Chondrocyte (in vitro differentiated cells): ENCODE results near the gene CDC14B. TPM values are rescaled to one million over a fixed set of nuclear protein-coding genes. Genes with fewer than 3 reads are reported as not detected.
A peak's percentile ranks its signal among the peaks of the same experiment; 100 is the strongest.

Source experiments
- DNase-seq: peaks from one replicate; pipeline ENCODE4 v3.0.0; 2021; ENCODE audit warnings: mixed read lengths, low spot score
- H3K27ac Mint-ChIP-seq: one replicate; pipeline ENCODE4 v1.8.0; 2021; ENCODE audit warnings: mild to moderate bottlenecking, moderate library complexity, mixed read lengths; ENCODE audit not compliant: unreplicated experiment
- H3K27me3 Mint-ChIP-seq: 2 replicates; pipeline ENCODE4 v1.8.0; 2021; ENCODE audit warnings: low read depth, mixed read lengths
- H3K36me3 Mint-ChIP-seq: 2 replicates; pipeline ENCODE4 v1.8.0; 2021; ENCODE audit warnings: low read depth, mixed read lengths
- H3K4me1 Mint-ChIP-seq: 2 replicates; pipeline ENCODE4 v1.8.0; 2021; ENCODE audit warnings: low read depth, mild to moderate bottlenecking, mixed read lengths
- H3K4me3 Mint-ChIP-seq: one replicate; pipeline ENCODE4 v1.8.0; 2021; ENCODE audit warnings: mild to moderate bottlenecking, moderate library complexity, mixed read lengths; ENCODE audit not compliant: unreplicated experiment
- H3K9me3 Mint-ChIP-seq: 2 replicates; pipeline ENCODE4 v1.8.0; 2021; ENCODE audit warnings: low read depth, mixed read lengths
- CTCF ChIP-seq: fragments of 200-600 bp; sonication (generic); IDR thresholded peaks from 2 replicates; pipeline ENCODE4 v1.5.0; 2021; ENCODE audit warnings: antibody characterized with exemption, mild to moderate bottlenecking, moderate library complexity
- total RNA-seq: library from RNA; stranded (reverse); gene quantifications from 3 replicates; pipeline ENCODE4 v1.2.1, GENCODE V29; 2021

CDC14B gene
- total RNA-seq, 1 donor from 2014 or later, result 15.5 TPM

GRCh38 chr9:96620181-96620514 lies 505 bp upstream of the CDC14B start:
- Mint-ChIP-seq H3K27me3 (no peaks in the 10 kb centered on the region), H3K4me3 (peak overlapping the region; percentile 81), H3K27ac (peak overlapping the region; percentile 90), H3K36me3 (no peaks in the 10 kb centered on the region), H3K4me1 (peaks cover 23% of the 10 kb centered on the region), H3K9me3 (no peaks in the 10 kb centered on the region)
- no peak for DNase-seq
- no peak for TF ChIP-seq CTCF

DNA sequence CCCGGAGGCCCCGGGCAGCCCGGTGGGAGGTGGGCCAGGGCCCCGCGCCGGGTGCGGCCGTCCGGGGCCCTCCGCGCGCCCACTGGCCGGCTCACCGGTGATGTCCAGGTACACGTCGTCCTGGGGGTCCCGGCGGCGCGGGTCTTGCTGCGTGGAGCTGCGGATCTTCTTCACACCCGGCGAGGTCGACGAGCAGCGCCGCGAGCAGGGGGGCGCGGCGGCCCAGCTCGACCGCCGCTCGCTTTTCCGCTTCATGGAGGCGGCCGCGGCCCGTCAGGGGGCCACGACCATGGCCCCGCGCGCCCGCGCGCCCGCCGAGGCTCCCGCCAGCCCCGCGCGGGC lies 548 bp downstream of the CDC14B start:
- Mint-ChIP-seq H3K4me1 (peaks cover 26% of the 10 kb centered on the region), H3K36me3 (no peaks in the 10 kb centered on the region), H3K9me3 (no peaks in the 10 kb centered on the region), H3K27ac (no peak overlapping the region), H3K27me3 (no peaks in the 10 kb centered on the region), H3K4me3 (peak overlapping the region; percentile 38)
- DNase-seq, result no peak
- TF ChIP-seq CTCF, result no peak

DNA sequence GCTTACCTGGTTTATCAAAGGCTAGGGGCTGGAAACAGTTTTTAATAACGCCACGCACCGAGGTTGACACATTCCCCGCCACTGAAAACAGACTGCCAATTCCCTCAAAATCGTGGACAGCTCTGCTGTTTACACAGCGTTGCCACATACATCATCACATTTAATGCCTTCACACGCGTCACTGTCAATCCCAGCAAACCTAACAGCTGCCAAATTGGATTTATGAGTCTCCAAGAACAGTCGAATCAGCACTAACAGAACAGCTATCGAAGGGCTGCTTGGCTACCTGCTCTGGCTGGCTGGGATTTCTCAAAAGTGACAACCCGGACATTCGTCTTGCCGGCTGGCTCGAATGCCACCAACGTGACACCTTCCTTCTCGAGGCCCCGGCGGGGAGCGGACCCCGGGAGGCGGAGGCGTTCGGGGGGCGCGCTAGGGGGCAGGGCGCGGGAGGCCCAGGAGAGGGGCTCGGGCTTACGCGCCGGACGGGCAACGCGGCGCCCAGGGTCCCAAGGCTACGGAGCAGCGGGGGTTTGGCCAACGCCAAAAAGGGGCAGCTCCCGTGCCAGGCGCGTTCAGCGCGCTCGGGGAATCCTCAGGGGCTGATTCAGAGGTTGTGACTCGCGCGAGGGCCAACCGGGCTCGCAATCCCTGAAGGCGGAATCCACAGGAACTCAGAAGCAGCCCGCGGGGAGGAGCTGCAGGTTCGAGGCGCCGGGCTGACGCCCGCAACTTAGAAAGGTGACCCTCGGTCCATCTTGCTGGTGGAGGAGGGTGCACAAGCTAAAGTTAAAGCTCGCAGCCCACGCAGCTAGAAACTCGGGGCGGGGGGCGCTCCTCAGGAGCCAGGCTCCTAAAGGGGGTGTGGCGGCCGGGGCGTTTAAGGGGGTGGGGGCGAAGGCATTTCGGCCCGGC lies 1.2 kb downstream of the CDC14B start:
- peak overlapping the region; percentile 76 for H3K4me3 Mint-ChIP-seq
- H3K36me3 Mint-ChIP-seq, result no peaks in the 10 kb centered on the region
- no peaks in the 10 kb centered on the region for H3K27me3 Mint-ChIP-seq
- TF ChIP-seq CTCF, result peak; percentile 13
- peaks cover 27% of the 10 kb centered on the region for H3K4me1 Mint-ChIP-seq
- H3K9me3 Mint-ChIP-seq, result no peaks in the 10 kb centered on the region
- H3K27ac Mint-ChIP-seq, result peak overlapping the region; percentile 75
- no peak for DNase-seq

GRCh38 chr9:96617439-96618185 lies 2.0 kb downstream of the CDC14B start:
- peak overlapping the region; percentile 76 for H3K4me3 Mint-ChIP-seq
- H3K4me1 Mint-ChIP-seq, result peaks cover 35% of the 10 kb centered on the region
- peak overlapping the region; percentile 75 for H3K27ac Mint-ChIP-seq
- no peak for DNase-seq
- TF ChIP-seq CTCF, result no peak
- no peaks in the 10 kb centered on the region for H3K27me3 Mint-ChIP-seq
- H3K9me3 Mint-ChIP-seq, result no peaks in the 10 kb centered on the region
- H3K36me3 Mint-ChIP-seq, result no peaks in the 10 kb centered on the region

GRCh38 chr9:96616817-96617438 lies 2.7 kb downstream of the CDC14B start:
- Mint-ChIP-seq H3K36me3 (no peaks in the 10 kb centered on the region), H3K27me3 (no peaks in the 10 kb centered on the region), H3K4me1 (peaks cover 42% of the 10 kb centered on the region), H3K9me3 (no peaks in the 10 kb centered on the region), H3K27ac (no peak overlapping the region), H3K4me3 (no peak overlapping the region)
- DNase-seq, result no peak
- no peak for TF ChIP-seq CTCF
